Kidney (tissue), 14 donors: ENCODE measurements around the gene NHLH1. TPM values are rescaled to one million over a fixed set of nuclear protein-coding genes. Genes with fewer than 3 reads are reported as not detected.

Experiments
- DNase-seq, 5 donors: peaks; one replicate each; pipeline ENCODE4 v3.0.0-alpha.2; 2013 to 2020
- FAIRE-seq: peaks from 2 replicates; lab custom pipeline; 2012; peaks lifted over from hg19 to GRCh38; lab: Jason Lieb, UNC
- H3K27ac ChIP-seq, 2 donors: one replicate each; pipeline ENCODE4 v1.7.0; 2013; ENCODE audit warnings: low read depth in 2 of 2, low read length in 2 of 2, inconsistent platforms in 1 of 2
- H3K27me3 ChIP-seq: one replicate; pipeline ENCODE4 v1.7.1; 2013; ENCODE audit warnings: low read length, inconsistent platforms; ENCODE audit not compliant: control insufficient read depth, insufficient read depth
- H3K36me3 ChIP-seq, 3 donors: one replicate each; pipeline versions ENCODE4 v1.7.0 to v1.7.1; 2013; ENCODE audit warnings: low read length in 3 of 3, control low read depth in 1 of 3, inconsistent platforms in 1 of 3; ENCODE audit not compliant: insufficient read depth in 3 of 3, control insufficient read depth in 2 of 3
- H3K4me1 ChIP-seq, 3 donors: one replicate each; pipeline versions ENCODE4 v1.7.0 to v1.7.1; 2013; ENCODE audit warnings: low read length in 3 of 3, inconsistent platforms in 1 of 3, low read depth in 1 of 3; ENCODE audit not compliant: control insufficient read depth in 2 of 3, insufficient read depth in 2 of 3
- H3K4me3 ChIP-seq, 3 donors: one replicate each; pipeline versions ENCODE4 v1.7.0 to v1.8.1; 2013; ENCODE audit warnings: low read length in 3 of 3, control low read depth in 1 of 3, inconsistent platforms in 1 of 3
- H3K9ac ChIP-seq, 3 donors: one replicate each; pipeline versions ENCODE4 v1.7.0 to v1.7.1; 2013; ENCODE audit warnings: low read length in 3 of 3, control low read depth in 1 of 3, inconsistent platforms in 1 of 3
- H3K9me3 ChIP-seq, 3 donors: one replicate each; pipeline versions ENCODE4 v1.7.0 to v1.7.1; 2013; ENCODE audit warnings: low read length in 3 of 3, control low read depth in 1 of 3, inconsistent platforms in 1 of 3; ENCODE audit not compliant: control insufficient read depth in 2 of 3, insufficient read depth in 1 of 3
- intact Hi-C: fragments of 100-400 bp; cut with DNase I; formaldehyde crosslinking; loops from one replicate; pipeline ENCODE4 v1.11.1; 2022
- polyA plus RNA-seq: library from polyadenylated mRNA; stranded (reverse); fragments of 350-450 nt; fragmentation: Illumina TruSeq; extraction: RNeasy Lipid Tissue Mini Kit (QIAGEN cat#74804); gene quantifications from one replicate; pipeline ENCODE4 v1.2.3, GENCODE V29; 2014; ENCODE audit warnings: low read depth, low replicate concordance; ENCODE audit not compliant: insufficient read depth
- total RNA-seq: library from RNA; stranded (reverse); fragmentation: NEBNext Ultra II Directional; extraction: Animal tissue kit (Norgen Biotek cat#: 25700); gene quantifications from one replicate; pipeline ENCODE4 v1.2.1, GENCODE V29; 2021
- TF ChIP-seq, protein P1 (sequence below): IDR thresholded peaks from 3 replicates; pipeline ENCODE4 v1.5.1; 2012; ENCODE audit warnings: mild to moderate bottlenecking, moderate library complexity, borderline replicate concordance; ENCODE audit not compliant: insufficient read depth; ENCODE audit errors: extremely low read depth
- donor health status: control.
- donor health status: control.
- donor health status: control.
- donor health status: control.
- donor health status: control.
- donor health status: DM: yes; HTN: yes; CAD: no.
- donor health status: Normal renal cell carcinoma (clear cell type).

NHLH1 gene
- total and polyA plus RNA-seq, 2 donors from 2014 or later, result 0.09 TPM; not detected in 1

DNA sequence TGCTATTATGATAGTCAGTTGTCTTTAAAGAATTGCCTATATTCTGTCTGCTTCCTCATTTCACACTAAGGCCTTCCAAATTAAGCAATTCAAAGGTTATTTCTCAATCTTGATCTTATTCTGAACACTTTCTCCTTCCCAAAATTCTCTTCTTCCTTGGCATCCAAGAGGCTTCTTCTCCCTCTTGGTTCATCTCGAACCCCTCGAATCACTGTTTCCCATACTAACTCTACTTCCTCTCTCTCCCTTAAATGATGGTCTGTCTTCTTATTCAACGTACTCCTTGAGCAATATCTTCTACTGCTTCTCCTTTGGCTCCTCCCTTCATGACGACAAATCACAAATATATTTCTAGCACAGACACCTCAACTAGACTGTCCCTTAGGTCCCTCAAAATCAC, 28.3 kb upstream of the NHLH1 start:
- no peak for DNase-seq
- no peak overlapping the region for H3K27ac ChIP-seq
- H3K27me3 ChIP-seq, result no peaks in the 10 kb centered on the region
- no peak overlapping the region for H3K9ac ChIP-seq
- no peaks in the 10 kb centered on the region for H3K9me3 ChIP-seq
- TF ChIP-seq, protein P1, sequence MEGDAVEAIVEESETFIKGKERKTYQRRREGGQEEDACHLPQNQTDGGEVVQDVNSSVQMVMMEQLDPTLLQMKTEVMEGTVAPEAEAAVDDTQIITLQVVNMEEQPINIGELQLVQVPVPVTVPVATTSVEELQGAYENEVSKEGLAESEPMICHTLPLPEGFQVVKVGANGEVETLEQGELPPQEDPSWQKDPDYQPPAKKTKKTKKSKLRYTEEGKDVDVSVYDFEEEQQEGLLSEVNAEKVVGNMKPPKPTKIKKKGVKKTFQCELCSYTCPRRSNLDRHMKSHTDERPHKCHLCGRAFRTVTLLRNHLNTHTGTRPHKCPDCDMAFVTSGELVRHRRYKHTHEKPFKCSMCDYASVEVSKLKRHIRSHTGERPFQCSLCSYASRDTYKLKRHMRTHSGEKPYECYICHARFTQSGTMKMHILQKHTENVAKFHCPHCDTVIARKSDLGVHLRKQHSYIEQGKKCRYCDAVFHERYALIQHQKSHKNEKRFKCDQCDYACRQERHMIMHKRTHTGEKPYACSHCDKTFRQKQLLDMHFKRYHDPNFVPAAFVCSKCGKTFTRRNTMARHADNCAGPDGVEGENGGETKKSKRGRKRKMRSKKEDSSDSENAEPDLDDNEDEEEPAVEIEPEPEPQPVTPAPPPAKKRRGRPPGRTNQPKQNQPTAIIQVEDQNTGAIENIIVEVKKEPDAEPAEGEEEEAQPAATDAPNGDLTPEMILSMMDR, result no peak
- H3K36me3 ChIP-seq, result peaks cover 10 to 35% (median 24%) of the 10 kb centered on the region in 3 donors
- peaks cover 0 to 2% (median 0%) of the 10 kb centered on the region in 3 donors for H3K4me1 ChIP-seq
- H3K4me3 ChIP-seq, result no peak overlapping the region
- intact Hi-C loops, result no loop called here
- FAIRE-seq, result no peak

GRCh38 chr1:160340146-160340545, 26.7 kb upstream of the NHLH1 start:
- Histone ChIP-seq H3K9me3 (no peaks in the 10 kb centered on the region), H3K4me1 (peaks cover 0 to 7% (median 2%) of the 10 kb centered on the region in 3 donors), H3K4me3 (no peak overlapping the region), H3K27me3 (no peaks in the 10 kb centered on the region), H3K36me3 (peaks cover 5 to 24% (median 20%) of the 10 kb centered on the region in 3 donors), H3K27ac (no peak overlapping the region), H3K9ac (no peak overlapping the region)
- intact Hi-C loops, result no loop called here
- TF ChIP-seq, protein P1, result no peak
- DNase-seq (no peak), FAIRE-seq (no peak)

- no peaks in the 10 kb centered on the region for H3K27me3 ChIP-seq
- peaks cover 5 to 22% (median 20%) of the 10 kb centered on the region in 3 donors for H3K36me3 ChIP-seq
- no peak overlapping the region for H3K27ac ChIP-seq
- no peaks in the 10 kb centered on the region for H3K9me3 ChIP-seq
- H3K9ac ChIP-seq, result no peak overlapping the region
- intact Hi-C loops, result no loop called here
- no peak overlapping the region for H3K4me3 ChIP-seq
- TF ChIP-seq, protein P1, result no peak
- H3K4me1 ChIP-seq, result peaks cover 0 to 7% (median 2%) of the 10 kb centered on the region in 3 donors
- no peak for DNase-seq
- FAIRE-seq, result no peak
Measured at GRCh38 chr1:160340866-160341265, 26.0 kb upstream of the NHLH1 start.

GRCh38 chr1:160342526-160342925, 24.3 kb upstream of the NHLH1 start:
- Histone ChIP-seq H3K9ac (peak overlapping the region; percentile 95 to 99 (median 97)), H3K4me1 (peaks cover 0 to 7% (median 2%) of the 10 kb centered on the region in 3 donors), H3K27ac (peak overlapping the region; percentile 87 to 95), H3K36me3 (peaks cover 3 to 17% (median 17%) of the 10 kb centered on the region in 3 donors), H3K4me3 (peak overlapping the region; percentile 96 to 98 (median 97)), H3K9me3 (no peaks in the 10 kb centered on the region), H3K27me3 (no peaks in the 10 kb centered on the region)
- FAIRE-seq (no peak), DNase-seq (peak in 1 of 5 donors; percentile 9)
- intact Hi-C loops, result no loop called here
- TF ChIP-seq, protein P1, result no peak
